HUES6 (cell line): ENCODE results near the gene FBF1.
A peak's percentile ranks its signal among the peaks of the same experiment; 100 is the strongest.

ENCODE experiments used
- H3K27ac ChIP-seq: 2 replicates; pipeline ENCODE4 v1.7.0; 2013; ENCODE audit warnings: low read depth, mild to moderate bottlenecking, low read length, inconsistent platforms
- H3K27me3 ChIP-seq: 2 replicates; pipeline ENCODE4 v1.6.1; 2013; ENCODE audit warnings: low read length; ENCODE audit not compliant: control insufficient read depth, insufficient read depth
- H3K36me3 ChIP-seq: 2 replicates; pipeline ENCODE4 v1.6.1; 2013; ENCODE audit warnings: low read length; ENCODE audit not compliant: control insufficient read depth, insufficient read depth
- H3K4me1 ChIP-seq: 2 replicates; pipeline ENCODE4 v1.6.1; 2013; ENCODE audit warnings: low read length; ENCODE audit not compliant: control insufficient read depth, insufficient read depth
- H3K4me3 ChIP-seq: 2 replicates; pipeline ENCODE4 v1.5.1; 2013; ENCODE audit warnings: low read depth, low read length
- H3K9ac ChIP-seq: one replicate; pipeline ENCODE4 v1.6.1; 2013; ENCODE audit warnings: mild to moderate bottlenecking, low read length
- H3K9me3 ChIP-seq: 2 replicates; pipeline ENCODE4 v1.6.1; 2013; ENCODE audit warnings: low read depth, low read length; ENCODE audit not compliant: control insufficient read depth, insufficient read depth

Gene FBF1

DNA sequence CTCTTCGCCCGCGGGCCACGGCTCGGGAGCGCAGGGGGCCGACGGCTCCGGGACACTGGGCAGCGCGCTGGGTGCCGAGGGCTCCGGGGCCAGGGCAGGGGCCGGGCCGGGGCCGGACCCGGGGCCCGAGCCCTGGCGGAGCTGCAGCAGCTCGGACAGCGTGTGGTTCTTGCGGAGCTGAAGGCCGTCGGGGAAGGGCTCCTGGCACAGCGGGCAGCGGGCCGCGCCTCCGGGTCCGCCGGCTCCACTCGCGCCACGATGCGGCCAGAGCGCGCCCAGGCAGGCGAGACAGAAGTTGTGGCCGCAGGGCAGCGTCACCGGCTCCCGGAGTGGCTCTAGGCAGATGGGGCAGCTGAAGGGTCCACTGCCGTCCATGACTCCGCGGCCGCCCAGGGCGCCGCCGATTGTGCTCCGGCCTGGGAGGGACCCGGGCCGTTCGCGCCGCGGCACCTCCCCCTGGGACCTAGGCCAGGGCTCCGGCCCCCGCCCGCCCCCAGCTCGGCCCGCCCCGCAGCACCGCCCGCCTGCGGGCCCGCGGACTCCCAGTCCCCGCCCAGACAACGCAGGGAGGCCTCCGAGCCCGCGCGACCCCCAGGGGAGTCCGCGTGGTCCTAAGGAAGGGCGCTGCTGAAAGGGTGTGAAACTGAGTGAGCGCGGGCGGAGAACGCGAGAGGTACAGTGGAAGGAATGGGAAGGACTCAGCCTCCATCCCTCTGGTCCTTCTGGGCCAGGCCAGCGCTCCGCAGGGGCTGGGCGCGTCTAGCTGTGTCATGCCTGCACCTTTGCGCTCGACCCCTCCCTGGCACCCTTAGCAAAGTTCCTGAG is 62.5 kb downstream of the FBF1 start, which contains the start of gene TRIM47:
TRIM47 (minus strand) TSS at position 408 of the 825 bp plus-strand sequence; CDS start at position 375, 33 bp downstream.
- Histone ChIP-seq H3K36me3 (no peaks in the 10 kb centered on the region), H3K9ac (peak within 1 kb of the TSS; percentile 56), H3K27me3 (peaks cover 25% of the 10 kb centered on the region), H3K27ac (no peak within 1 kb of the TSS), H3K4me3 (peak within 1 kb of the TSS; percentile 72), H3K4me1 (peaks cover 18% of the 10 kb centered on the region), H3K9me3 (no peaks in the 10 kb centered on the region)

DNA sequence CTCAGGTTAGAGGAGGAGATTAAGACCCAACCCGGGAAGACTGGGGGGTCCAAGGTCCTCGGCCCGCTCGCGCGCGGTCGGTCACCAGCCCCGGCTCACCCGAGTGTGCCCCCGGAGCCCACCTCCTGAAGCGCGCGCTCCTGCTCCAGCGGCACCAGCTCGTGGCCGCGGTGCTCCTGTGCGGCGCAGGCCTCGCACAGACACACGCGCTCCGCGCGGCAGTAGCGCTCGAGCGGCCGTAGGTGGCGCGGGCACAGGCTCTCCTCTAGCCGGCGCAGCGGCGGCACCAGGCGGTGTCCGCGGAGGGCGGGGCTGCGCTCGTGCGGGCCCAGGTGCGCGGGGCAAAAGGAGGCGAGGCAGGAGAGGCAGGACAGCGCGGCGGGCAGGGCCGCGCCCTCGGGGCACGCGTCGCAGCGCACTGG is 63.1 kb downstream of the FBF1 start:
- Histone ChIP-seq H3K9me3 (no peaks in the 10 kb centered on the region), H3K4me1 (peaks cover 23% of the 10 kb centered on the region), H3K27ac (no peak overlapping the region), H3K36me3 (no peaks in the 10 kb centered on the region), H3K4me3 (peak overlapping the region; percentile 72), H3K27me3 (peaks cover 25% of the 10 kb centered on the region), H3K9ac (peak overlapping the region; percentile 56)

DNA sequence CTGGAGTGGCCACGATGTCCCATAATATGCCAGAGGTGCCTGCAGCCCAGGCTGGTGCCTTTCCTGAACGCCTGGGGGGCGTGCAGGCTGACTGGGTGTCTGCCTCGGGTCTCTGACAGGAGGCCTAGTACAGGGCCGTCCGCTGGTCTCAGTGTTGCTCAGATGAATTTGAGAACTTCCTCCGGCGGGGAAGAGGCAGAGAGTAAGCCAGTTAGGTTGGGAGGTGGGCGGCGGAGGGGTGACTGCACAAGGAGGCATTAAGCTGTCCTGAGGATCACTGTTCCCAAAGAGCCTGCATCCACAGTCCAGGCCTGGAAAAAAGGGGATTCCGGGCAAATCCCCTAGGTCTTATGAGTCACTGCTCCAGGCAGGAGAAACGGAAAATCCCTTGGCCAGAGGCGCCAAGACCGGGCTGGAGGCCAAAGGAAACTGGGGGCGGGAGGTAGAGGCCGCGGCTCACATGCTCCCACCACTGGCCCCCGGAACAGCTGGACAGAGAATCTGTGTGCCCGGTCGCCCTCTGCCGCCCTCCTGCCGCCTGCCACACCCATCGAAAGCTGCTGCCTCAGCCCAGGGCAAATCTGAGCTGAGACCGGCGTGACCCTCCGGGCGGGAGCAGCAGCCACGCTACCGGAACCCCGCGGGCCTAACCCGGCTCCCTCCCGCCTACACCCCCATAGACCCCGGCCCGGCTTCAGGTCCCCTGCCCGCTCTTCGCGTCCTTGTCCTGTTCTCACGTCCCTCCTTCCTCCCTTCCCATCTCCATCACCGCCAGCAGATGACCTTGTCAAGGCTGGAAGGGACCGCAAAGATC is 63.7 kb downstream of the FBF1 start:
- Histone ChIP-seq H3K27ac (no peak overlapping the region), H3K9ac (peak overlapping the region; percentile 56), H3K4me3 (peak overlapping the region; percentile 72), H3K27me3 (peaks cover 25% of the 10 kb centered on the region), H3K36me3 (no peaks in the 10 kb centered on the region), H3K4me1 (peaks cover 27% of the 10 kb centered on the region), H3K9me3 (no peaks in the 10 kb centered on the region)

DNA sequence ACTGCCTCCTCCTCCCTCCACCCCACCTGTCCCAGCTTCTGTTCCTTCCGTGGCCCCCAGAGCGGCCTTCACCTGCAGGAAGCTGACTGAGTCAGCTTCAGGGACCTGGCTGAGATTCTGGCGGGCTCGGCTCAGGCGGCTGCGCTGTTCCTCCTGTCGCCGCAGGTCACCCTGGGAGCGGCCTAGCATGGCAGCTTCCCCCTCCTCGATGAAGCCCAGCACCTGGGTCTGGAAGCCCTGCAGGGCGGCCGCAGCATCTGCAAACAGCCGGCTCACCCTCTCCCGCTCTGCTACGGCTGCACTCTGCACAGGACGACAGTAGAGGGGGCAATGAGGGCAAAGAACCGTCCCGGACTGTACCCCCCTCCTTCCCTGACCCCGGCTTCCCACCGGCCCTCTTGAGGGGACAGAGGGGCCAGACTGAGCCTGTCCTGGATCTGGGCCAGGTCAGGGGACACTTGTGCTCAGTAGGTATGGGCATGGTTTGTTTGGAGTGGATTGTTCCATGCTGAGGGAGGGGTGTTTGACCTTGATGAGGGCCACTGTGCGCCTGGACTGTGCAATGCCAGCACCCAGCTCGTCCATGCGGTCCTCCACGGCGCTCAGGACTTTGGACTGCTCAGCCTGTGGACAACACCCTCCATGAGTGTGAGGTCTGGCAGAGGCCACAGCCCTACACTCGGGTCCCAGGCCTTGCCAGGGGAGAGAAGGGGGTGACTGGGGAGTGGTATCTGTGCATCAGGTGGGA is 64.5 kb downstream of the FBF1 start:
- Histone ChIP-seq H3K27ac (no peak overlapping the region), H3K9ac (no peak overlapping the region), H3K27me3 (peaks cover 25% of the 10 kb centered on the region), H3K36me3 (no peaks in the 10 kb centered on the region), H3K9me3 (no peaks in the 10 kb centered on the region), H3K4me1 (peaks cover 27% of the 10 kb centered on the region), H3K4me3 (no peak overlapping the region)

DNA sequence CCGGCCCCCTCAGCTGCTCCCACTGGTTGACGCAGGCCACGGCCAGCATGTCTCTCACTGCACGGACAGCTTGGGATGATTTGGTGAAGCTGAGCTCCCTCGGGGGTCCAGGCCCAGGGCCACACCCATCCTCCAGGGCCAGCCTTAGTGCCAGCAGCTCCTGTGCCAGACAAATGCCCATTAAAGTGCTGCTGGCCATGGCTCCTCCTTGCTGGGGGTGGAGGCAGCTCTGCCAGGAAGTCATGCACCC is 65.0 kb downstream of the FBF1 start:
- Histone ChIP-seq H3K4me3 (no peak overlapping the region), H3K27me3 (peaks cover 25% of the 10 kb centered on the region), H3K4me1 (peaks cover 28% of the 10 kb centered on the region), H3K9ac (no peak overlapping the region), H3K27ac (no peak overlapping the region), H3K9me3 (no peaks in the 10 kb centered on the region), H3K36me3 (no peaks in the 10 kb centered on the region)

DNA sequence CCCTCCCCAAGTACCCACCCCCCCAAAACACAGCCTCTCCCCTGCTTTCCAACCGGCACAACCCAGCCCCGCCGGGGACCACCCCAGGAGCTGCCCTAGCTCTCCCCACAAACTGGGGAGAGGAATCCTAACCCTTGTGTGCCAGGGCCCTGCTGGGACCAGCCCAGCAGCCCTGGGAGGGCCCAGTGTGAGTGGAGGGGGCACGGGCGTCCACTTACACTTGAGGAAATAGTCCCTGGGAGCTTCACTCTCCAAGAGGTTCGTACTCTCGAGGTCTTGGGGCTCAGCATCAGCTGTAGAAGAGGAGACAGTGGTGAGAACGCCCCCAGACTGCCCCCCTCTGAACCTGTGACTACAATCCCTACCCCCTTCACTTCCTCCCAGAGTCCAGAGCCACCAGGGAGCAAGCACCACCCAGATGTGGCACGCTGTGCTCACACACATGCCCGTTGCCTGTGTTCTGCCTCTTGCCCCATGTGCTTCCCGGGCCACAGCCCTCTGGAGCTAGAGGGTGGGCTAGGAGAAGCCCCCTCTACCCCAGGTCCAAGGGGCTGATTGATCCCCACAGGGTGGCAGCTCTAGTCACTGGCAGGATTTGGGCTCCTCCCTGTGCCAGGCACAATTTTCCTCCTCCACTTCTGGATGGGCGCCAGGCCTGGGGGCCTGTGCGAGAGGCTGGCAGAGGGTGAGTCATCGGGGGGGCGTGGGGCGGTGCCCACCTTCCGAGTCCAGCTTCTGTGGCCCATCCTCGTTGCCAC is 65.5 kb downstream of the FBF1 start:
- Histone ChIP-seq H3K36me3 (no peaks in the 10 kb centered on the region), H3K27me3 (peaks cover 25% of the 10 kb centered on the region), H3K9ac (no peak overlapping the region), H3K4me1 (peaks cover 31% of the 10 kb centered on the region), H3K27ac (no peak overlapping the region), H3K9me3 (no peaks in the 10 kb centered on the region), H3K4me3 (no peak overlapping the region)

DNA sequence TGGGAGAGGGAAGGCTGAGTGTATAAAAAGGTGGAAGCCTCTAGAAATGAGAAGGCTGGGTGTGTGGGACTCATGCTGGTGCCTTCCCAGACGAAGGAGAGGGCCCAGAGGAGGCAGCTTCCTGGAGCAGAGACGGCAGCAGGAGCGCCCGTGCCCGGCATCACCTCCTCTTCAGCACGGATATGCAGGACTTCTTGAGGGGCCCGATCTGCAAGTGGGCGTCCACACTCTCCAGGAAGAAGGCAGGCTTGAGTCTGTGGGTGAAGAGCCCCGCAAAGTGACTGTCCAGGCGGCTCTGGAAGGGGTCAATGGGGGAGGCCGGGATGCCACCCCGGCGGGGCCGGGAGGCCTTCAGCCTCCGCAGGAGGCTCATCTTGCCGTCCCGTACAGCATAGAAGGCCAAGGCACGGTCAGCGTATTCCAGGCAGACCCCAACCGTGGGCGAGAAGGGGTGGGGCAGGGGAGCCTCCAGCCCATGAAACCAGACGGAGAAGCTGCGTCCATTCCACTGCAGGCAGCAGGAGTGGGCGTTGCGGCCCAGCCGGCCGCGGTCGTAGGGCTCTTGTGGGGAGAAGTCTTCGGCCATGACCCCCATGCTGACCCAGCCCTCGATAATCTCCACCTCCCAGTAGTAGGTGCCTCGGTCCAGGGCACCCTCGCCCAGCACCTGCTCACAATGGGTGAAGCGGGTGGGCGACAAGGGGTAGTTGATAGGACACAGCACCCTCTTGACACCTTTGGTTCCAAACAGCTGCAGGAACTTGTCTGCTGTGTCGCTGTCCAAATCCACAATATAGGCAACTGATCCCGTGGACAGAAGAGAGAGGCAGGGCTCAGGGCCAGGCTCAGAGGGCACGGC is 66.3 kb downstream of the FBF1 start:
- H3K9ac ChIP-seq = no peak overlapping the region
- H3K27ac ChIP-seq = no peak overlapping the region
- peaks cover 36% of the 10 kb centered on the region for H3K4me1 ChIP-seq
- H3K27me3 ChIP-seq = peaks cover 25% of the 10 kb centered on the region
- no peaks in the 10 kb centered on the region for H3K9me3 ChIP-seq
- no peak overlapping the region for H3K4me3 ChIP-seq
- H3K36me3 ChIP-seq = no peaks in the 10 kb centered on the region

DNA sequence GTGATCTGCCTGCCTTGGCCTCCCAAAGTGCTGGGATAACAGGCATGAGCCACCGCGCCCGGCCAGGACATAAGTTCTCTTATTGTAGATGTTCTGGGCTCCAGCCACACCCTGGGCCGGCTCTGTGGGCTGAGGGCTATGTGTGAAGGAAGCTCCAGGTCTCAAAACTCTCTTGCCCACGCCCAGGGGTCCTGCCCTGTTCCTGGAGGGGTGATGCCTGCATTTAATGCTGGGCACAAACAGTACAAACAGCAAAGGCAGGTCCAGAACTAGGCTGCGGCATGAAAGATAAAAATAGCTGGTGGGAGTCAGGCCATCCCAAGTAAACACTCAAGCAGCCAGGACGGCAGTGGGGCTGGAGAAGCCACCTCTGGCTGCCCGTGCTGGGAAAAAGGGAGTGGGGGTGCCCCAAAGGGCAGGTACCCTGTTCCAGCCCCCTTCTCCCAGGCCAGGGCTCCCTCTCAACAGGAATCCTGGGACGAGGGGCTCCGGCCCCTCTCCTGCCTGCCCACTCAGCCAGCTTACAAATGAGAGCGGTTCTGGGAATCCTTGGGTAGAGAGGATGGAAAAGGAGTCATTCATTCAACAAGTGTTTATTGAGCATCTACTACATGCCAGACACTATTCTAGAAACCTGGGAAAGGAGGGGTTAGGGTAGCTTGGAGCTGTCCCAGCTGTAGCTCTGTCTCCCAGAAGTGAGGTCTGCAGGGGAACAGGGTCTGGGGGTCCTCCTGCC is 67.1 kb downstream of the FBF1 start:
- no peak overlapping the region for H3K9ac ChIP-seq
- no peaks in the 10 kb centered on the region for H3K9me3 ChIP-seq
- peaks cover 42% of the 10 kb centered on the region for H3K4me1 ChIP-seq
- no peak overlapping the region for H3K27ac ChIP-seq
- no peaks in the 10 kb centered on the region for H3K36me3 ChIP-seq
- H3K4me3 ChIP-seq = no peak overlapping the region
- peaks cover 22% of the 10 kb centered on the region for H3K27me3 ChIP-seq

DNA sequence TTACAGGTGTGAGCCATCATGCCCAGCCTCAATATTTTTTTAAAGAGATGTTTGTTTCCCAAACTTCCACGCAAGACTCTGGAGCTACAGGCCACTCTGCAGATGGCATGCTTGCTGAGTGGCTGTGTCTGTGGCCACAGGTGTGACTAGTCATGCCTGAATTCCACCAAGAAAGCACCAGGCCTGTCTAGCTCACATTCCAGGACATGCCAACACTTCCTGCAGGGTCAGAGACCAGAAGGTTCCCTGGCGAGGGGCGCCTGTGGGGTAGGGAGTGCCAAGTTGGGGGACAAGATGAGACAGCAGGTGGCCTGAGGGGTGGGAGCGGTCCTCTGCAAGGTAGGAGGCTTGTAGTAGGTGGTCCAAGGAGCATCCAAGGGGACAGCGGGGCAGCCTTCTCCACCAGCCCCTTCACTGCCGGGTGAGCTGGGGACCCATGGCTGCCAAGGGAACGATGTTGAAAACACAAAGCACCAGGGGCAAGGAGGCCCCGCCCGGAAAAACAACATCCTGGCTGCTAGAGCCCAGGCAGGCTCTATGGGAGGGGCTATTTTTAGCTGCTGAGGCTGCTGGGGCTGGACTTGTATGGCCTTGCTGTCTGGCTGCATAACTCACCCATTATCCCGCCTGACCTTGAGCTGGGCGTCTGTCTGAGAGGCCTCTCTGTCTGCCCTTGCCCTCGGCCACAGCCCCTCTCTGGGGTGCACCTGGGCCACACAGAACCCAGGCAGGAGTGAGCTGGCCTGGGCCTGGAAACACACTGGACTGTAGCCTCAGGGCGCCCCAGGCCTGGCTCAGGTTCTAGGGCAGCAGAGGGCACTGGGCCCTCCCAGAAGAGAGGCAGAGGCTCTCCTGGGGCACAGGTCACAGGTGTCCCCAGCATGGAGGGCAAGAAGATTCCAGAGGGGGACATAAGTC is 68.1 kb downstream of the FBF1 start:
- Histone ChIP-seq H3K27me3 (peaks cover 13% of the 10 kb centered on the region), H3K9me3 (no peaks in the 10 kb centered on the region), H3K4me3 (no peak overlapping the region), H3K36me3 (no peaks in the 10 kb centered on the region), H3K27ac (no peak overlapping the region), H3K9ac (no peak overlapping the region), H3K4me1 (peaks cover 42% of the 10 kb centered on the region)
